Measurements from ENCODE around the gene BIN1.

GRCh38 chr2:127142663-127143630 is 36.0 kb upstream of the BIN1 start:
- TF ChIP-seq CTCF (optimal IDR thresholded peaks at IDR 0.05 in 1 of 3, IDR thresholded peaks at IDR 0.05 in 1 of 3, conservative IDR thresholded peaks at IDR 0.05 in 1 of 3; ENCODE audit: extremely low read depth in 1 of 3, insufficient read depth in 2 of 3, low read length in 3 of 3) (no peak), EZH2 (IDR thresholded peaks at IDR 0.05; ENCODE audit: low read length) (no peak)
